Endothelial cell of umbilical vein (primary cell): Measurements from ENCODE around the gene LRRC4B. TPM values are rescaled to one million over a fixed set of nuclear protein-coding genes. Genes with fewer than 3 reads are reported as not detected.

ENCODE experiments used
- BruUV-seq: library from RNA; stranded (reverse); fragments of 400-500 nt; replicated peaks from 2 replicates; lab custom pipeline; 2021; lab: Mats Ljungman, UMichigan
- CTCF ChIA-PET: fragments of 300-600, 350-600 bp; sonication (Branson Sonifier 250); formaldehyde crosslinking; loops from one replicate; lab custom pipeline; 2021; ENCODE audit warnings: antibody characterized with exemption, inconsistent platforms; lab: Charles Lee
- POLR2A ChIA-PET: fragments of 300-600, 350-600 bp; sonication (Branson Sonifier 250); formaldehyde crosslinking; loops from one replicate; lab custom pipeline; 2021; ENCODE audit warnings: antibody characterized with exemption, inconsistent platforms; lab: Charles Lee
- DNase-seq: peaks from one replicate; pipeline ENCODE4 v3.0.0-alpha.2; 2011; ENCODE audit warnings: low read depth, low spot score
- FAIRE-seq: peaks from 2 replicates; lab custom pipeline; 2011; peaks lifted over from hg19 to GRCh38; lab: Jason Lieb, UNC
- H2AFZ ChIP-seq: 2 replicates; pipeline ENCODE4 v1.6.0; 2012; ENCODE audit warnings: low read depth, low read length, control low read depth, inconsistent platforms
- H3K27ac ChIP-seq: 2 replicates; pipeline ENCODE4 v1.5.1; 2011; ENCODE audit warnings: low read depth, mild to moderate bottlenecking, control low read depth, low read length, moderate library complexity; ENCODE audit not compliant: insufficient read depth
- H3K27me3 ChIP-seq, 2 experiments: 2 replicates each; pipeline versions ENCODE4 v1.6.0 to v1.6.1; 2011; ENCODE audit warnings: low read length in 2 of 2, mixed read lengths in 1 of 2; ENCODE audit not compliant: control insufficient read depth in 2 of 2, insufficient read depth in 2 of 2
- H3K36me3 ChIP-seq, 2 experiments: 2 replicates in 1 of 2; 3 replicates in 1 of 2; pipeline ENCODE4 v1.5.1; 2011; ENCODE audit warnings: low read length in 2 of 2, mild to moderate bottlenecking in 1 of 2, moderate library complexity in 1 of 2; ENCODE audit not compliant: control insufficient read depth in 2 of 2, insufficient read depth in 2 of 2; ENCODE audit errors: extremely low read depth in 1 of 2
- H3K4me1 ChIP-seq: 3 replicates; pipeline ENCODE4 v1.5.1; 2011; ENCODE audit warnings: mild to moderate bottlenecking, low read length; ENCODE audit not compliant: control insufficient read depth, insufficient read depth; ENCODE audit errors: extremely low read depth
- H3K4me2 ChIP-seq: 2 replicates; pipeline ENCODE4 v1.6.1; 2011; ENCODE audit warnings: low read length, control low read depth, mixed read lengths; ENCODE audit not compliant: insufficient read depth
- H3K4me3 ChIP-seq, 3 experiments: fragments of 200-600 bp in 1 of 3; sonication (generic), shearing (Covaris generic) in 1 of 3; replicated peaks in 1 of 3; 2 replicates each; pipeline ENCODE4 v1.5.1; 2011 to 2016; ENCODE audit warnings: control low read depth in 3 of 3, low read length in 3 of 3, mild to moderate bottlenecking in 2 of 3, inconsistent platforms in 1 of 3, low read depth in 1 of 3, moderate library complexity in 1 of 3; ENCODE audit not compliant: insufficient read depth in 1 of 3
- H3K79me2 ChIP-seq: 2 replicates; pipeline ENCODE4 v1.6.0; 2012; ENCODE audit warnings: low read length, inconsistent platforms; ENCODE audit not compliant: control insufficient read depth, insufficient read depth
- H3K9ac ChIP-seq: replicated peaks from 2 replicates; pipeline ENCODE3; 2011; ENCODE audit warnings: low read length, control low read depth; ENCODE audit not compliant: insufficient read depth; ENCODE audit errors: extremely low read depth
- H3K9me1 ChIP-seq: replicated peaks from 3 replicates; pipeline ENCODE4 v1.6.0; 2011; ENCODE audit warnings: mild to moderate bottlenecking, low read length; ENCODE audit not compliant: control insufficient read depth, insufficient read depth; ENCODE audit errors: extremely low read depth
- H3K9me3 ChIP-seq: replicated peaks from 2 replicates; pipeline ENCODE4 v1.5.1; 2012; ENCODE audit warnings: low read length, inconsistent platforms; ENCODE audit not compliant: control insufficient read depth, insufficient read depth
- H4K20me1 ChIP-seq: replicated peaks from 2 replicates; pipeline ENCODE3; 2011; ENCODE audit warnings: mild to moderate bottlenecking, low read length; ENCODE audit not compliant: control insufficient read depth, insufficient read depth; ENCODE audit errors: extremely low read depth
- CTCF ChIP-seq, 2 donors: IDR thresholded peaks; 1 replicate in 1 of 2; 2 replicates in 1 of 2; pipeline ENCODE4 v1.5.1; 2011; ENCODE audit warnings: low read length in 2 of 2, mild to moderate bottlenecking in 2 of 2, moderate library complexity in 2 of 2, control low read depth in 1 of 2, inconsistent platforms in 1 of 2, low read depth in 1 of 2; ENCODE audit not compliant: insufficient read depth in 1 of 2; ENCODE audit errors: extremely low read depth in 1 of 2
- EZH2 ChIP-seq: IDR thresholded peaks from 2 replicates; pipeline ENCODE4 v1.6.1; 2012; ENCODE audit warnings: borderline replicate concordance, low read depth, mild to moderate bottlenecking, moderate library complexity, low read length, inconsistent platforms; ENCODE audit not compliant: severe bottlenecking
- GATA2 ChIP-seq: IDR thresholded peaks from 2 replicates; pipeline ENCODE4 v1.7.0; 2011; ENCODE audit warnings: low read depth, mild to moderate bottlenecking, moderate library complexity, mixed read lengths, low read length; ENCODE audit not compliant: insufficient read length, insufficient read depth
- JUN ChIP-seq: IDR thresholded peaks from 2 replicates; pipeline ENCODE4 v1.6.1; 2011; ENCODE audit warnings: borderline replicate concordance, low read depth; ENCODE audit not compliant: insufficient read length, insufficient read depth
- MAX ChIP-seq: IDR thresholded peaks from 2 replicates; pipeline ENCODE4 v1.6.1; 2011; ENCODE audit not compliant: insufficient read depth, insufficient read length
- MYC ChIP-seq: IDR thresholded peaks from one replicate; pipeline ENCODE4 v1.6.1; 2011; ENCODE audit warnings: mild to moderate bottlenecking, low read depth, low read length
- POLR2A ChIP-seq: IDR thresholded peaks from 2 replicates; pipeline ENCODE4 v1.6.1; 2012; ENCODE audit warnings: low read depth, mild to moderate bottlenecking, control low read depth, low read length
- POLR2AphosphoS5 ChIP-seq: IDR thresholded peaks from 2 replicates; pipeline ENCODE4 v1.6.1; 2012; ENCODE audit warnings: low read depth, mild to moderate bottlenecking, control low read depth, low read length, moderate library complexity; ENCODE audit not compliant: insufficient read depth
- dilution Hi-C: fragments of 300-500 bp; cut with MboI; formaldehyde crosslinking; loops from one replicate; pipeline ENCODE4 v1.15.0; 2019; ENCODE audit warnings: low sequenced_read_pairs; ENCODE audit not compliant: extremely low pct_ligation_motif_present
- intact Hi-C: fragments of 100-400 bp; cut with micrococcal nuclease; formaldehyde crosslinking; loops from one replicate; pipeline ENCODE4 v1.10.0; 2022
- polyA plus RNA-seq, 4 experiments: library from polyadenylated mRNA; depleted of rRNA in 3 of 4; stranded (reverse) in 3 of 4; unstranded in 1 of 4; fragments of >200 nt; gene quantifications; 2 replicates each; pipeline versions ENCODE4 v1.2.1 to v1.2.3, GENCODE V29; 2011 to 2012; ENCODE audit warnings: missing spikeins in 1 of 4
- total RNA-seq: library from RNA; stranded (reverse); gene quantifications from 2 replicates; pipeline ENCODE4 v1.2.3, GENCODE V29; 2021

LRRC4B gene
- total and polyA plus RNA-seq, 2 donors (not counting 3 experiments of a cell fraction or from before 2014, with no cell fraction given) = 0.08 TPM; not detected in 1

- POLR2A ChIA-PET = no interaction called here
- H3K27ac ChIP-seq = no peak overlapping the region
- H3K4me2 ChIP-seq = no peak overlapping the region
- no peaks in the 10 kb centered on the region for H3K79me2 ChIP-seq
- H3K9me1 ChIP-seq = no peaks in the 10 kb centered on the region
- H3K4me1 ChIP-seq = peaks cover 3% of the 10 kb centered on the region
- intact Hi-C loops = no loop called here
- CTCF ChIA-PET = no interaction called here
- dilution Hi-C loops = no loop called here
- H4K20me1 ChIP-seq = no peaks in the 10 kb centered on the region
- no peak for FAIRE-seq
- no peak overlapping the region for H3K4me3 ChIP-seq
- no peak overlapping the region for H3K9ac ChIP-seq
- no peak for TF ChIP-seq EZH2
- TF ChIP-seq MAX = no peak
- TF ChIP-seq GATA2 = no peak
- no peak for TF ChIP-seq JUN
- TF ChIP-seq POLR2A = no peak
- no peak for TF ChIP-seq CTCF (IDR thresholded peaks at IDR 0.05; ENCODE audit: extremely low read depth in 1 of 2, insufficient read depth in 1 of 2, low read depth in 1 of 2, low read length in 2 of 2)
- TF ChIP-seq POLR2AphosphoS5 = no peak
- TF ChIP-seq MYC = no peak
- H2AFZ ChIP-seq = no peak overlapping the region
- H3K27me3 ChIP-seq = peaks cover 4 to 5% of the 10 kb centered on the region in 2 experiments
- no peaks in the 10 kb centered on the region for H3K9me3 ChIP-seq
- BruUV-seq = no TSS peak
- no peaks in the 10 kb centered on the region for H3K36me3 ChIP-seq
- no peak for DNase-seq
These were observed 16.5 kb downstream of the LRRC4B start for GRCh38 chr19:50551715-50552187.
